SW 1271 (cell line): Measurements from ENCODE around the gene TEAD1.

ENCODE experiments used
- DNase-seq, 2 experiments: peaks; one replicate each; lab custom pipeline; 2025; lab: John Stamatoyannopoulos, UW

TEAD1 gene

GRCh38 chr11:12835286-12835685 is 161.1 kb downstream of the TEAD1 start:
- DNase-seq: no peak

- no peak for DNase-seq
Measured at GRCh38 chr11:12838463-12839123, 164.4 kb downstream of the TEAD1 start.

GRCh38 chr11:12840871-12841660 is 166.8 kb downstream of the TEAD1 start:
- DNase-seq: no peak

- peak in 1 of 2 experiments; percentile 27 for DNase-seq
Measured at GRCh38 chr11:12841946-12842630, 167.9 kb downstream of the TEAD1 start.

- DNase-seq: no peak
Measured at GRCh38 chr11:12842933-12843636, 168.9 kb downstream of the TEAD1 start.

GRCh38 chr11:12845163-12845562 is 170.9 kb downstream of the TEAD1 start:
- no peak for DNase-seq

GRCh38 chr11:12845739-12846358 is 171.6 kb downstream of the TEAD1 start:
- DNase-seq: no peak

GRCh38 chr11:12846786-12847615 is 172.8 kb downstream of the TEAD1 start:
- DNase-seq: no peak

- DNase-seq: no peak
Measured at GRCh38 chr11:12848413-12848812, 174.2 kb downstream of the TEAD1 start.

GRCh38 chr11:12853325-12853651 is 179.1 kb downstream of the TEAD1 start:
- no peak for DNase-seq

GRCh38 chr11:12853652-12854296 is 179.6 kb downstream of the TEAD1 start:
- DNase-seq: no peak

- no peak for DNase-seq
Measured at GRCh38 chr11:12854297-12854661, 180.1 kb downstream of the TEAD1 start.

- DNase-seq: no peak
Measured at GRCh38 chr11:12854829-12855228, 180.6 kb downstream of the TEAD1 start.

GRCh38 chr11:12856338-12856737 is 182.1 kb downstream of the TEAD1 start:
- no peak for DNase-seq

GRCh38 chr11:12857572-12857971 is 183.4 kb downstream of the TEAD1 start:
- DNase-seq: no peak

GRCh38 chr11:12859872-12860657 is 185.8 kb downstream of the TEAD1 start:
- no peak for DNase-seq

GRCh38 chr11:12860827-12861226 is 186.6 kb downstream of the TEAD1 start:
- no peak for DNase-seq

- no peak for DNase-seq
Measured at GRCh38 chr11:12862696-12863469, 188.7 kb downstream of the TEAD1 start.

- DNase-seq: no peak
Measured at GRCh38 chr11:12863605-12864121, 189.4 kb downstream of the TEAD1 start.
